A673 (cell line): ENCODE results near the gene GAMT. TPM values are rescaled to one million over a fixed set of nuclear protein-coding genes. Genes with fewer than 3 reads are reported as not detected.

Experiments
- BruUV-seq: library from RNA; stranded (reverse); fragments of 400-500 nt; replicated peaks from 2 replicates; lab custom pipeline; 2021; lab: Mats Ljungman, UMichigan
- CTCF ChIA-PET: fragments of 300-600 bp; sonication (Branson Sonifier 250); formaldehyde crosslinking; loops from one replicate; lab custom pipeline; 2022; ENCODE audit warnings: antibody characterized with exemption; lab: Charles Lee
- POLR2A ChIA-PET: fragments of 300-600 bp; sonication (Branson Sonifier 250); formaldehyde crosslinking; loops from one replicate; lab custom pipeline; 2022; ENCODE audit warnings: antibody characterized with exemption; ENCODE audit not compliant: low non-redundant PET; lab: Charles Lee
- DNase-seq: peaks from one replicate; pipeline ENCODE4 v3.0.0-alpha.2; 2015; ENCODE audit warnings: low spot score
- H3K27ac ChIP-seq: fragments of 200-600 bp; sonication (generic); 2 replicates; pipeline ENCODE4 v1.5.1; 2016; ENCODE audit warnings: mixed run types, low read depth, mild to moderate bottlenecking, mixed read lengths, antibody characterized with exemption, low read length; ENCODE audit not compliant: poor library complexity, severe bottlenecking
- H3K27me3 ChIP-seq: fragments of 200-600 bp; sonication (generic); replicated peaks from 2 replicates; pipeline ENCODE4 v1.6.1; 2017; ENCODE audit warnings: mixed run types, low read depth, mild to moderate bottlenecking, mixed read lengths, antibody characterized with exemption, low read length; ENCODE audit not compliant: insufficient read depth, poor library complexity
- H3K36me3 ChIP-seq: fragments of 200-600 bp; sonication (generic); 2 replicates; pipeline ENCODE4 v1.6.1; 2016; ENCODE audit warnings: mixed run types, mild to moderate bottlenecking, mixed read lengths, antibody characterized with exemption, low read length; ENCODE audit not compliant: insufficient read depth, poor library complexity, severe bottlenecking
- H3K4me1 ChIP-seq: fragments of 200-600 bp; sonication (generic); 2 replicates; pipeline ENCODE4 v1.6.1; 2017; ENCODE audit warnings: mixed run types, mild to moderate bottlenecking, mixed read lengths, antibody characterized with exemption, low read length; ENCODE audit not compliant: insufficient read depth, poor library complexity, severe bottlenecking
- H3K4me3 ChIP-seq: fragments of 200-600 bp; sonication (generic); 2 replicates; pipeline ENCODE4 v1.5.1; 2016; ENCODE audit warnings: low read depth, mixed run types, mild to moderate bottlenecking, mixed read lengths, low read length; ENCODE audit not compliant: poor library complexity, severe bottlenecking
- H3K9me3 ChIP-seq: fragments of 200-600 bp; sonication (generic); 2 replicates; pipeline ENCODE4 v1.6.1; 2016; ENCODE audit warnings: mixed run types, low read depth, mild to moderate bottlenecking, mixed read lengths, antibody characterized with exemption, low read length; ENCODE audit not compliant: poor library complexity, severe bottlenecking
- EZH2 ChIP-seq: fragments of 200-600 bp; sonication (generic); IDR thresholded peaks from 2 replicates; pipeline ENCODE4 v1.6.1; 2017; ENCODE audit warnings: borderline replicate concordance, low read depth, mild to moderate bottlenecking, mixed read lengths, antibody characterized with exemption, low read length; ENCODE audit not compliant: poor library complexity, severe bottlenecking
- intact Hi-C: fragments of 100-400 bp; cut with micrococcal nuclease; formaldehyde crosslinking; loops from one replicate; pipeline ENCODE4 v1.10.0; 2022; ENCODE audit not compliant: unreplicated experiment
- total RNA-seq: library from RNA; stranded (reverse); gene quantifications from 2 replicates; pipeline ENCODE4 v1.2.3, GENCODE V29; 2021
- TF ChIP-seq, protein P1 (sequence below): fragments of 300-800, 200-600 bp; sonication (generic); conservative IDR thresholded peaks from 2 replicates; pipeline ENCODE4 v1.5.1; 2017; ENCODE audit warnings: low read depth, mild to moderate bottlenecking, antibody characterized with exemption, low read length, moderate library complexity, mixed read lengths

GAMT gene
- total RNA-seq, 1 experiment from 2014 or later: 18.8 TPM

- Histone ChIP-seq H3K4me3 (no peak overlapping the region), H3K36me3 (peaks cover 53% of the 10 kb centered on the region), H3K27ac (no peak overlapping the region), H3K4me1 (no peaks in the 10 kb centered on the region), H3K9me3 (no peaks in the 10 kb centered on the region), H3K27me3 (no peaks in the 10 kb centered on the region)
- ChIA-PET POLR2A (no interaction called here), CTCF (no interaction called here)
- BruUV-seq: no TSS peak
- no peak for TF ChIP-seq EZH2
- TF ChIP-seq, protein P1, sequence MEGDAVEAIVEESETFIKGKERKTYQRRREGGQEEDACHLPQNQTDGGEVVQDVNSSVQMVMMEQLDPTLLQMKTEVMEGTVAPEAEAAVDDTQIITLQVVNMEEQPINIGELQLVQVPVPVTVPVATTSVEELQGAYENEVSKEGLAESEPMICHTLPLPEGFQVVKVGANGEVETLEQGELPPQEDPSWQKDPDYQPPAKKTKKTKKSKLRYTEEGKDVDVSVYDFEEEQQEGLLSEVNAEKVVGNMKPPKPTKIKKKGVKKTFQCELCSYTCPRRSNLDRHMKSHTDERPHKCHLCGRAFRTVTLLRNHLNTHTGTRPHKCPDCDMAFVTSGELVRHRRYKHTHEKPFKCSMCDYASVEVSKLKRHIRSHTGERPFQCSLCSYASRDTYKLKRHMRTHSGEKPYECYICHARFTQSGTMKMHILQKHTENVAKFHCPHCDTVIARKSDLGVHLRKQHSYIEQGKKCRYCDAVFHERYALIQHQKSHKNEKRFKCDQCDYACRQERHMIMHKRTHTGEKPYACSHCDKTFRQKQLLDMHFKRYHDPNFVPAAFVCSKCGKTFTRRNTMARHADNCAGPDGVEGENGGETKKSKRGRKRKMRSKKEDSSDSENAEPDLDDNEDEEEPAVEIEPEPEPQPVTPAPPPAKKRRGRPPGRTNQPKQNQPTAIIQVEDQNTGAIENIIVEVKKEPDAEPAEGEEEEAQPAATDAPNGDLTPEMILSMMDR: no peak
- no peak for DNase-seq
- intact Hi-C loops: no loop called here
Measured at GRCh38 chr19:1434577-1435060, 33.3 kb upstream of the GAMT start.

- no peak overlapping the region for H3K27ac ChIP-seq
- no peak for DNase-seq
- ChIA-PET POLR2A (no interaction called here), CTCF (no interaction called here)
- no peaks in the 10 kb centered on the region for H3K27me3 ChIP-seq
- TF ChIP-seq, protein P1: no peak
- no peak for TF ChIP-seq EZH2
- H3K9me3 ChIP-seq: no peaks in the 10 kb centered on the region
- H3K36me3 ChIP-seq: peaks cover 54% of the 10 kb centered on the region
- BruUV-seq: no TSS peak
- no peak overlapping the region for H3K4me3 ChIP-seq
- no peaks in the 10 kb centered on the region for H3K4me1 ChIP-seq
- intact Hi-C loops: no loop called here
Measured at GRCh38 chr19:1434040-1434366, 32.7 kb upstream of the GAMT start.

DNA sequence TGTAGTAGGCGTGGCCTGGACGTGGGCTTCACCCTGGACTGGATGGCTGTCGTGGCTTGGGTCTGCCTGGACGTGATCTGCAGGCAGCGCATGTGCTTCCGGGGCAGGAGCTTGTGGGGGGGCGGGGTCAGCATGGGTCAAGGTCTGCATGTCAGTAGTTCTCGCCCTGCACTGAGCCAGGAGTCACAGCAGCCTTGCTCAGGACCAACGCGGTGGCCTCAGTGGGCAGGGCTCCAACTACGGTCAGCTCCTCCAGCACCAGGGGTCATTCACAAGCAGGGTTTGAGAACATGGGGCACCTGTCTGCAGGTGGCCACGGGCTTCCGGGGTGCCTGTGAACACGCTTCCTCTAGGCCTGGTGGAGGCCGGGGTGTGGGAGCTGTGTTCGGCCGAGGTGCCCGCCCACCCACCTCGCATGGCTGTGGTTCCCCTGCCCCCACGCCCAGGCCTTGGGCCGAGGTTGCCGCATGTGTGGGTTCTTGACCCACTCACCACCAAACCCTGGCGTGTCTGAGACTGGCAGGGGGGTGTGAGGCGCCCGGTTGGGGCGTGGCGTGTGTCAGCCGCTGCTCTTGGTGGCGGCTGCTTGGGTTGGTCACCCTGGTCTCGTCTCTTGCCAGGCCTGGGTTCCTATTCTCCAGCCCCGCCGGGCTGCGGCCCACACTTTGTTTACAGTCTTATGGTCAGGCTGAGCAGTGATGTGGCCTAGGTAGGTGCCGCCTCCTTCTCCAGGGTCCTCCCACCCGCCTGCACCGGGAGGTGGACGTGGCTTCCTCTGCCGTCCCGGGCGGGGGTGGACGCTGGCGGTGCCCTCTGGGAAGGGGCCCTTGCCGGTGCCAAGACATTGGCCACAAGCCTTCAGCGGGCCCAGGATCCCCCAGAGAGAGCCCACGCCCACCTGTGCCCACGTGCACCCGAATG lies 32.0 kb upstream of the GAMT start:
- intact Hi-C loops: no loop called here
- CTCF ChIA-PET: no interaction called here
- no peak overlapping the region for H3K4me3 ChIP-seq
- POLR2A ChIA-PET: no interaction called here
- H3K27ac ChIP-seq: no peak overlapping the region
- H3K9me3 ChIP-seq: no peaks in the 10 kb centered on the region
- TF ChIP-seq, protein P1: no peak
- peaks cover 61% of the 10 kb centered on the region for H3K36me3 ChIP-seq
- DNase-seq: no peak
- H3K4me1 ChIP-seq: no peaks in the 10 kb centered on the region
- no peaks in the 10 kb centered on the region for H3K27me3 ChIP-seq
- no TSS peak for BruUV-seq
